Measurements from ENCODE around the gene BACE1.

Gene BACE1

GRCh38 chr11:117286588-117286987 lies 29.5 kb downstream of the BACE1 start:
- H3F3A ChIP-seq (ENCODE audit: control insufficient read depth, insufficient read depth) = no peaks in the 10 kb centered on the region

DNA sequence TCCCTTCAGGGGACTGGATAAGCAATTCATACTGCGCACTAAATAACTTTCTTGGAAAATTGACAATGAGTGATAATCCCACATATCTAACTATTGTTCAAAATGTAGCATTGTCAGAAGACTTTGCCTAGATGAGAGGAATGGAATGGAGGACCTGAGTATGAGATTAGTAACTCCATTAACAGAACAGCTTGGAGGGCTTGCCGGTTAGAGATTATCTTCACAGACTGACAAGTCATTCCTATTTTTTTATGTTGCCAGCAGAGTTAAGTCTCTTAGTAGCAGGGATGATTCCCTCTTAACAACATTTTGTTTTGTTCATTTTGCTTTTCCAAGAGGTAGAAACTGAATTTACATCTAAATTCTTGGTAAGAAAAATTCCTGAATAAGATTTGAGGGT lies 32.0 kb downstream of the BACE1 start:
- Histone ChIP-seq H4K20me1 (ENCODE audit: control insufficient read depth, insufficient read depth, low read depth, low read length) (no peaks in the 10 kb centered on the region), H3F3A (ENCODE audit: control insufficient read depth, insufficient read depth) (no peaks in the 10 kb centered on the region), H3K9me2 (replicated peaks; ENCODE audit: control insufficient read depth, low read length) (no peaks in the 10 kb centered on the region), H3K4me3 (ENCODE audit: low read length) (no peak overlapping the region), H3K36me3 (ENCODE audit: control insufficient read depth, low read length) (peaks cover 16% of the 10 kb centered on the region; the same call in 1 of the 2 replicates), H3K4me1 (ENCODE audit: control insufficient read depth, low read length) (no peaks in the 10 kb centered on the region), H3K4me2 (ENCODE audit: low read length) (no peak overlapping the region), H3K79me2 (ENCODE audit: control insufficient read depth, low read length) (no peaks in the 10 kb centered on the region), H3K9me3 (ENCODE audit: control insufficient read depth, insufficient read depth, low read length) (no peaks in the 10 kb centered on the region), H3K27me3 (ENCODE audit: control insufficient read depth, low read length) (no peaks in the 10 kb centered on the region), H3K27ac (ENCODE audit: low read depth, low read length) (no peak overlapping the region)
- TF ChIP-seq CTCF (IDR thresholded peaks at IDR 0.05; ENCODE audit: low read depth, low read length, poor library complexity, severe bottlenecking) (no peak), EZH2phosphoT487 (IDR thresholded peaks at IDR 0.05; ENCODE audit: borderline replicate concordance, low read length) (no peak)

More at GRCh38 chr11:117286588-117286987, 29.5 kb downstream of the BACE1 start:
- Histone ChIP-seq H3K79me2 (ENCODE audit: control insufficient read depth, low read length) (no peaks in the 10 kb centered on the region), H3K4me1 (ENCODE audit: control insufficient read depth, low read length) (no peaks in the 10 kb centered on the region), H3K4me3 (ENCODE audit: low read length) (no peak overlapping the region), H3K9me3 (ENCODE audit: control insufficient read depth, insufficient read depth, low read length) (no peaks in the 10 kb centered on the region), H3K36me3 (ENCODE audit: control insufficient read depth, low read length) (peaks cover 16% of the 10 kb centered on the region; the same call in 1 of the 2 replicates), H4K20me1 (ENCODE audit: control insufficient read depth, insufficient read depth, low read depth, low read length) (no peaks in the 10 kb centered on the region), H3K27me3 (ENCODE audit: control insufficient read depth, low read length) (no peaks in the 10 kb centered on the region), H3K9me2 (replicated peaks; ENCODE audit: control insufficient read depth, low read length) (no peaks in the 10 kb centered on the region), H3K4me2 (ENCODE audit: low read length) (no peak overlapping the region), H3K27ac (ENCODE audit: low read depth, low read length) (no peak overlapping the region)
- TF ChIP-seq CTCF (IDR thresholded peaks at IDR 0.05; ENCODE audit: low read depth, low read length, poor library complexity, severe bottlenecking) (no peak), EZH2phosphoT487 (IDR thresholded peaks at IDR 0.05; ENCODE audit: borderline replicate concordance, low read length) (no peak)

DNA sequence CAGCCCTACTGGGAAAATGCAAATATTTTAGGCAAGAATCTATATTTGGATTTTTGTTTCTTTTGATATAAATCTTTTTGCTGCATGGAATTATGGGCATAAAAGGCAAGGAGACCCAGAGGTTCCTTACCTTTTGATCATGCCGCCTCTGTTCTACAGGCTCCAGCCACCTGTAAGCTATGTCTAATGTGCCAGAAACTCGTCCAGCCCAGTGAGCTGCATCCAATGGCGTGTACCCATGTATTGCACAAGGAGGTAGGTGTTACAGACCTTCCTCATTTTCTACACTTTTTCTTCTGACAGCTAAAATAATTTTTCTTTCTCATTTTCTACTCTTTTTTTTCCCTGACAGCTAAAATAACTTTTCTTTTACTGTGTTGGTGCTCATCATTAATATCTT lies 33.1 kb downstream of the BACE1 start:
- Histone ChIP-seq H4K20me1 (ENCODE audit: control insufficient read depth, insufficient read depth, low read depth, low read length) (no peaks in the 10 kb centered on the region), H3K27me3 (ENCODE audit: control insufficient read depth, low read length) (no peaks in the 10 kb centered on the region), H3K9me3 (ENCODE audit: control insufficient read depth, insufficient read depth, low read length) (no peaks in the 10 kb centered on the region), H3K9me2 (replicated peaks; ENCODE audit: control insufficient read depth, low read length) (no peaks in the 10 kb centered on the region), H3K79me2 (ENCODE audit: control insufficient read depth, low read length) (no peaks in the 10 kb centered on the region), H3K4me2 (ENCODE audit: low read length) (no peak overlapping the region), H3F3A (ENCODE audit: control insufficient read depth, insufficient read depth) (no peaks in the 10 kb centered on the region), H3K27ac (ENCODE audit: low read depth, low read length) (no peak overlapping the region), H3K36me3 (ENCODE audit: control insufficient read depth, low read length) (peaks cover 16% of the 10 kb centered on the region; the same call in 1 of the 2 replicates), H3K4me1 (ENCODE audit: control insufficient read depth, low read length) (no peaks in the 10 kb centered on the region), H3K4me3 (ENCODE audit: low read length) (no peak overlapping the region)
- TF ChIP-seq EZH2phosphoT487 (IDR thresholded peaks at IDR 0.05; ENCODE audit: borderline replicate concordance, low read length) = no peak
- TF ChIP-seq CTCF (IDR thresholded peaks at IDR 0.05; ENCODE audit: low read depth, low read length, poor library complexity, severe bottlenecking) = no peak

Measured in DOHH2 (cell line).